GM18867 (cell line): ENCODE measurements around the gene PXYLP1.

Experiments
- ATAC-seq: cut with Tn5 transposase; IDR thresholded peaks from one replicate; pipeline ENCODE4 v1.9.1; 2021; ENCODE audit warnings: mild to moderate bottlenecking, moderate library complexity; ENCODE audit not compliant: unreplicated experiment

The PXYLP1 gene

GRCh38 chr3:141227752-141228151 is 3.9 kb upstream of the PXYLP1 start:
- ATAC-seq = no peak

- no peak for ATAC-seq
These were observed 3.2 kb upstream of the PXYLP1 start for GRCh38 chr3:141228395-141228794.

- no peak for ATAC-seq
These were observed 2.5 kb upstream of the PXYLP1 start for GRCh38 chr3:141229132-141229531.

- no peak for ATAC-seq
These were observed 1.3 kb upstream of the PXYLP1 start for GRCh38 chr3:141230293-141230692.

GRCh38 chr3:141231952-141232823 is 563 bp downstream of the PXYLP1 start:
- ATAC-seq = peak; percentile 1

- ATAC-seq = no peak
These were observed 2.0 kb downstream of the PXYLP1 start for GRCh38 chr3:141233457-141234161.

GRCh38 chr3:141234283-141234682 is 2.7 kb downstream of the PXYLP1 start:
- ATAC-seq = no peak

- ATAC-seq = no peak
These were observed 4.1 kb downstream of the PXYLP1 start for GRCh38 chr3:141235661-141236171.

GRCh38 chr3:141236361-141236760 is 4.7 kb downstream of the PXYLP1 start:
- ATAC-seq = no peak

- ATAC-seq = no peak
These were observed 6.3 kb downstream of the PXYLP1 start for GRCh38 chr3:141237701-141238521.

GRCh38 chr3:141239511-141240281 is 8.1 kb downstream of the PXYLP1 start:
- no peak for ATAC-seq

- ATAC-seq = no peak
These were observed 8.7 kb downstream of the PXYLP1 start for GRCh38 chr3:141240286-141240685.

GRCh38 chr3:141240687-141241615 is 9.3 kb downstream of the PXYLP1 start:
- ATAC-seq = no peak

GRCh38 chr3:141241616-141242376 is 10.2 kb downstream of the PXYLP1 start:
- ATAC-seq = no peak

GRCh38 chr3:141242377-141243092 is 10.9 kb downstream of the PXYLP1 start:
- ATAC-seq = no peak

- no peak for ATAC-seq
These were observed 11.7 kb downstream of the PXYLP1 start for GRCh38 chr3:141243271-141243707.

GRCh38 chr3:141246224-141246957 is 14.8 kb downstream of the PXYLP1 start:
- no peak for ATAC-seq
